ENCODE data around the gene DST.
"Not testable (repeated sequence)": the region's sequence is repeated elsewhere in the genome, so short reads cannot be mapped to it uniquely, and the experiment has no call there.

DST gene

DNA sequence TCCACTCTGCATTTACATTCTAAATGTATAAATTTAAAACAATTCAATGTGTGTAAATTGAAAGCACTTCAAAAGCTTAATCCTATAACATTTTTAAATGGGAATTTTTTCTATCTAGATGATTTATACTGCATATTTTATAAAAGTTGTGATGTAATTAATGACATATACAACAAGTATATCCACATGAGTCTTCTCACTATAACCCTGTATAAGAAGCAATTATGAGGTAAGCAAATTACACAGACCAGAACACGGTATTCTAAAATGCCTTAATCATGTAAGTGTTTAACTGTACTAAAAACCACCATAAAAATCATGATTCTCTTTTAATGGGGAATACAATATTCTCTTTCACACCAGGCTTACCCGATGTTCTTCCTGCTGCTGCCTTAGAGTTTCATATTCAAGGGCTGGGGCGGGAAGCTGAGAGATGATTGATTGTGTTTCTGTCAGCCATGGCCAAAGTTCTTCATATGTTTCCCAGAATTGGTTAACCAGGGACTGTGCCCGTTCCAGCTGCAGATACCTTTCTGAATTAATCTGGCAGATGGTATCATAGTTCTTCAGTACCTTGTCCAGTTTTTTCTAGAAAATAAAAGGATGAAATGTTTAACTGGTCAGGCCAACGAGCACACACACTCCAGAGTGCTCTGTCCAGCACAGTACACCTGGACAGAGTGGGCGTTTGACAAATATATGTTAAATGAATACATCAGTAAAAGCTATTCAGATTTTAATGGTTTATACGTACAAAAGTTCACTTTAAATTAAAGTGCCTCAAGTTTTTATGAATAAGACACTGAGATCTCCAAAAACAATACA lies 127.4 kb downstream of the DST start:
- no peak for DNase-seq (ENCODE audit: low spot score)

DNA sequence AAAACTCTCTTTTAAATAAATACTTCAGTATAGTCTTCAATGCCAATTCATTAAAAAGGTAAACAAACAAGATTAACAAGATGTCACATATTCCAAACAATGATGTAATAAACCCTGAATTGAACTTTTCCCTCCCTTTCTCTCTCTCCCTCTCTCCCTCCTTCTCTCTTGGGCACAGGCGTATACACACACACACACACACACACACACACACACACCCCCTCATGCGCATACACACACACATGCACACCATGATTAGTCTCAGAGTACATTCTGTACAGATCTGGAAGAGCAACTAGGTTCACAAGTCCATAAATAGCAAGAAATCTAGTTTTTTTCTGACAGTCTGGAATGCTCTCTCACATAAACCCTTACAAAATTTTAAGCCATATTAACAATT lies 128.3 kb downstream of the DST start:
- DNase-seq (ENCODE audit: low spot score), result no peak

DNA sequence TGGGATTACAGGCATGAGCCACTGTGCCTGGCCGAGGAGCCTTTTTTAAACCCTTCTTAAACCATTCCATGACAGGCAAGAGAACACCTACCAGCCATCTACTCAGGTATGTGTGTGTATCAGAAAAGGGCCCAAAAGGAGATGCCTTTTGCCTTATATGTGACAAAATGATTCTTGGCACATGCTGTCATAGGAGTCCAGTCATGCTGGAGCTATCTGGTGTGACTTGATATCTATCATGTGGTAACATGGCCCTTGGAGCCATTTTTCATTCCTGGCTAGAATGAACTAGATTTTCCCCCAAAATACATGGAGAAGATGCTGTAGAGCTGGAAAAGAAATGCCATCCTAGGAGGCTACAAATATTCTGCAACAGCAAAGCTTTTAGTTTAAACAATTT lies 129.1 kb downstream of the DST start:
- DNase-seq (ENCODE audit: low spot score), result no peak

DNA sequence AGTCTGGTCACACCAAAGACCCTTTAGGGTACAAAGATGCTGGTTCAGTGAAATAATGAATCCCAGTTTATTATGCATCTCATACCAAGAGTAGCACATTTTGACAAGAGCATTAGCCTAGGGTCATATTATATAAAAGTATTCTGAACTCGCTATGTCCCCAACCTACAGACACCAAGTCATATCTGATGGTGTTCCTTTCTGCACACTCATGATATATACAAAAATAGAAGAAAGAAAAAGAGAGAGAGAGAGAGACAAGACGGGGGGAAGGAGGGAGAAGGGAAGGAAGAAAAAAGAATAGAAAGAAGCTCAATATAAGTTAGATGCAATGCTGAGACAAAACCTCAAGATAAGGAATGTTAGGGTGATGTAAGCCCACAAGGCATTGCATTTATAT lies 131.1 kb downstream of the DST start:
- no peak for DNase-seq (ENCODE audit: low spot score)

DNA sequence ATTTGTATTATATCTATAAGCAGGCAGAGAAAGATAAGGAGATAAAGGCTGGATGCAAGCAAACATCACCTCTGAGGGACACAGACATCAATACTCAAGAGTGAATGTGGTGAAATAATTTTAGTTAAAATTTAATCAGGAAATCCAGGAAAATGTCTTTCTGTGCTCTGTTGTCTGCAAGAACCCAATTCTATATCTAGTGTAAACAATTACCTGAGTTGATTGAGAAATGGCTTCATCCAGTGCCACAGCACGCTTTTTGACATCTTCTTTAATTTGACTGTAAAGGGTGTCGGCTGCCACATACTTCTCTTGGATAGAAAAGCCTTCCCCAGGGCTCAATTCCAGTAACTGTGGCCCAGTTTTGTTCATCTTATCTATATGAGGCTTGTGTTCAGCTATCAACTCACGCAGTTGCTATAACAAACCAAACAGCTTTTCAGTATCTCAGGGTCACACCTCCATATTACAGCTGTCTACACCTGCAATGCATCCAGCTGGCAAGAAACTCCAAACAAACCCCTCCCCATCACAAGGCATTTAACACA lies 131.6 kb downstream of the DST start:
- no peak for DNase-seq (ENCODE audit: low spot score)

DNA sequence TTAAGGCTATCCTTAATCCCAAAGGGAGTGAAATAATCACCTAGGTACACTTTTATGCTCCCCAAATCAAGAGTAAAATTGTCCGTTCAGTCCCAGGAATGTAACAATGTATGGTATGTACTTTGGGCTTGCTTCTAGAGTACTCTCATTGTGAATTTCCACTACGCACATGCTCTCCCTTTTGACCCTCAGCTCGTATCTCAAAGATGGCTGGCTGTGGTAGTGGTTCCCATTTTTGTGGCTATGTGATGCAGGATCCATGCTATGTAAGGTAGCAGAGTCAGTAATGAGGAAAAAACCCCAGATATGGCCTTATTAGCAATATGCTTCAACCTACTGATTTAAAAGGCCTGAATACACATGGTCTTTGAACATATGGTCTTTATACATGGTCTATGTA lies 133.7 kb downstream of the DST start:
- no peak for DNase-seq (ENCODE audit: low spot score)

DNA sequence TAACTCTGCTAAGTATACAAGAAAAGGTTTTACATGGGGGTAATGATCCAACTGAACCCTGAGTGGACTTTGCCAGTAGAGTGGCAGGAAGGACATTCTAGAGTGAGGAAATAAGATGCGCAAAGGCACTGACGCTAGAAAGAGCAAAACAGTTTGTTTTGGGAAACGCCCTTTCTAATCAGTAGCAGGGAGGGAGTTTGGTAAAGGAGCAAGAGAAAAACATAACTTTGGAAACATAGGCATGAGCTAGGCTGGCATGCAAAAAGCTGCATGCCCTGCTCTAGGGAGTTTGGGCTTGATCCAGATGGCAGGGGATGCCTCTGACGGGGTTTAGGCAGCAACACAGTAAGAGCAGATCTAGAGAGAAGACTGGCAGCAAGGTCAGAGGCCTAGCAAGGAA lies 135.2 kb downstream of the DST start:
- DNase-seq (ENCODE audit: low spot score), result no peak

DNA sequence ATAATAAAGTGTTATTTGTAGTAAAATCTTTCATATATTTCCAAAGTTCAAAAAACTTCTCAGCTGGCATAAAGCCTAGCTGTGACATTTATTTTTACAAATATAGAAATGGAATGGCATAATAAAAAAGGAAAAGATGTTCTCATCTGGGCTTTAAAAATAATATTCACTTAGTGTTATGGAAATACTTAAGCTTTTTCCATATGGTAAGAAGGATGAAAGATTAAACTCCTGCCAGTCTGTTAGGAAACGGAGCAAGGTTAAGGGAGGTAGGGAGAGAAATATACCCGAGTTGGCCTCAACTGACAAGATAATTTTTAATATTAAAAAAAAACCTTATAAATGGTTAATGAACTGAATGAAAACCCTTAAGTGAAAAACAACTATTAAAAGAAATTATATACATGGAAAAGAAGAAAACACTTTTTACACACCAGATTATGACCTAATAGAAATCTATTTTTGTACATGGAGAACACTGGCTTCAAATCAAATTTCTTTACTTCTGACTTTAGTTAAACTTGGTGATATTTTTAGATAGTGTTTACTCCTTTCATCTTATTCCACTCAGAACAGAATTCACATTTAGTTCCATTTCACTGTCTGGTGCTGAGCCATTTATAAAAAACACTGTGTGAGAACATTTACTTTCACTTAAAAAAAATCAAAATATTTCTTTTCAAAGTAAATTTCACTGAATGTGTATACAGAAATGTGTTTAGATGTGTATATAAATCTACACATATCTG lies 137.0 kb downstream of the DST start:
- DNase-seq (ENCODE audit: low spot score), result no peak

DNA sequence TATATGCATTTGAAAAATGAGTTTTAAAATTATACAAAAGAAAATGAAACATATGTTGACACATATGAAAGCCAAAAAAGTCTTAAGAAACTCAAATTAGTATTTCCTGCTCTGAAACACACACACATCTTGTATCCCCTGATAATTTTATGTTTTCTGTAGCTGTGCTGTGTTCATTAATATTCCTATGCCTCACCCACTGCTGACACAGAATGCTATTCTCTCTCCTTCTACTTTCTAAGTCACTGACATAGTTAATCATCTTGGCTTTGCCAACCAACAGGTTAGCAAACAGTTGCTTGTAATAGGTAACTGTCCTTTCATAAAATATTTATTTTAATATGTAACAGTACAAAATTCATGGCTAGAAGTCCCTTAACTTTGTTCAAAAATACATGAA lies 140.7 kb downstream of the DST start:
- DNase-seq (ENCODE audit: low spot score), result no peak

DNA sequence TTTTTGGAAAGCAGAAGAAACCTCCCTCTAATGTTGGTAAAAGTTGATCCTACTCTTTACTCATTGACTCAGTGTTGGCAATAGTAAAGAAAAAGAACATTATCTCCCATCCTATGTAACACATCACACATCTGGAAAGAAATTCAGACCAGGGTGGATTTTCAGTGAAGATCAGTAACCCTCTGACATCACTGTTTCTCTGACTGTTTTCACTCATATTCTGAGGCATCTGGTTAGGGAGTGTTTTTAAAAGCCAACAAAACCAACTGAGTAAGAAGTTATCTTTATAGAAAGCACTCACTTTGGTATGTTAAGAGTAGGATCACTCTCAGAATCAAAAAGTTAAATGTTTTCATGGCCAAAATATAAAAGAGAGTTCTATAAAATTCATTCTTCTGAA lies 143.6 kb downstream of the DST start:
- DNase-seq (ENCODE audit: low spot score), result no peak

DNA sequence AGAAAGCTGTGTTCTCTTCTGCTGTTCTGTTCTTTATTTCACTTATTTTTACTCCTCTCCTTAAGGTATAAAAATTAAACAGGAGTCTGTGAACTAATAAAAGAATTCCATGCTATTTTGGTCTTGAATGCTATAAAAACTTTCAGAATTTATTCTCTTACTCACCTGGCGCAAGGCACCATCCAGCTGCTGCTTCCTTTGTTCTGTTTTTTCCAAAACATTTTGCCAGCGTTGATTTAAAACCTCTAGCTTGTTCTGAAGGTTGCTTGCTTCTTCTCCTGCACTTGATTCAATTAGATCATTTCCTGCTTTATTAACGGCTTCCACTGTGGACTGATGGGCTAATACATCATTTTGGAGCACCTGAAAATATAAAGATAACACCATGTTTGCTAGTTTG lies 145.0 kb downstream of the DST start:
- DNase-seq (ENCODE audit: low spot score), result no peak

DNA sequence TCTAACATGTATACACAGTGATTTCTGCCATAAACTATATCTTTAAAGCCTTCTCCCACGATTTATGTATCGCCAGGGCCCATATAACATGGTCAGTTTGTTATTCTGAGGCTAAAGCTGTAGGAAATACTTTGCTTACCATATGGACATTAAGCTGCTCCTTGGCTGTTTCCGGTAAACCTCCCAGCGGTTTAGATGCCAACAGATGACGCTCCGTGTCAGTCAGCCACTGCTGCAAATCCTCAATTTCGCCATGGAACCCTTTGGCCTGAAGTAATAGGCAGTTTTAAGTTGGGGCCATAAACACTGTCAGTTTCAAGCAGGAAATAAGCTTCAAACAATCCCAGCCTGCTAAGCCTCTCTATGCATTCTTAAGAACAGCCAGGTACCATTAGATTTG lies 145.4 kb downstream of the DST start:
- no peak for DNase-seq (ENCODE audit: low spot score)

DNA sequence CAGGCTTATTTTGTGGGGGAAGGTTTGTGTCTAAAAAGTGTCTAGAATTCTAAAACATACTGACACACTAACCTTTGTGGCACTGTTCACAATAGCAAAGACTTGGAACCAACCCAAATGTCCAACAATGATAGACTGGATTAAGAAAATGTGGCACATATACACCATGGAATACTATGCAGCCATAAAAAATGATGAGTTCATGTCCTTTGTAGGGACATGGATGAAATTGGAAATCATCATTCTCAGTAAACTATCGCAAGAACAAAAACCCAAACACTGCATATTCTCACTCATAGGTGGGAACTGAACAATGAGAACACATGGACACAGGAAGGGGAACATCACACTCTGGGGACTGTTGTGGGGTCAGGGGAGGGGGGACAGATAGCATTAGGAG lies 146.0 kb downstream of the DST start:
- DNase-seq (ENCODE audit: low spot score), result not testable (repeated sequence)

DNA sequence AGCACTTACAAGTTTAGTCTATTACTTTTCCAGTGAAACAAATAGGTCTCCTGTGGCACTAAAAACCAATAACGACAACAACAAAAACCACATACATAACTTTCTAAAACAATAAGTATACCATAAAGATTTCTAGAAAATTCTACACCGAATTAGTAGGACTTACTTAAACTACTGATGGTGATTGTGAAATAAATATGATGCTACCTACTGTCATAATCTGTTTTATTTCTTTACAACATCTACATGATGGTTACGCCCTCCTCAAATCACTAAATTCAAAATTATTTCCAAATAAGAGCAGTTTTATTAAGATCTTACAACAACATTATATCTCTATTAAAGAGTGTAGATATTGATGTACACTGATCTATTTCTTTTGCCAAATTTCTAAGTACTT lies 147.0 kb downstream of the DST start:
- no peak for DNase-seq (ENCODE audit: low spot score)

DNA sequence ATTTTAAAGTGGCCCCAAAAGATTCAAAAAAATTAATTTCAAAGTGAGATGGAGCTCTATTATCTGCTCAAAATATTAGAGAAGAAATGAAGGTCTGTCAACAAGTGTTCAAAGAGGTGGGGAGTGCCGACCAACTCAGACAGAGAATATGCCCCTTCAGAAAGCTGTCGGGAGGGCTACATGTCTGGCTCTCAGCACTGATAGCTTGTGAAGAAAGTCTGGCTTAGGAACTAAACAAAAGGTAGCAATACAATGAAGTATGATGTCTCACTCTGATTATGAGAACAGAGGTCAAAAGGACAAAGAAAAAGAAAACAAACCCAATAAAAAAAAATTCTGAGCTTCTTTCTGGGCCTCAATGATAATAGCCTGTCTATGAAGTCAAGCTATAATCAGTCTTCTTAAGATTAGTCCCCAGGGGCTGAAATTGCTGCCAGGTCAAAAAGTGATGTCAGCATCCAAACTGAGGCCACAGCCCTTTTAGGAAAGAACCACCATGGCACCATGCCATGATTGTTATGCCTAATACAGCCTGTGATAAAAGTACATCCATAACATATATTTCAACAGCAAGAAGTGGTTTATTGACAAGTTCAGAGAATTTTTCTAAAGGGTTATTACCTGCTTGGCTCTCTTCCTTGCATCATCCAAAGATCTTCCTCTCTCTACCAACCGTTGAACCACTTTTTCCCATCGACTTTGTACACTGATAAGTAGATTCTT lies 150.9 kb downstream of the DST start:
- no peak for DNase-seq (ENCODE audit: low spot score)

DNA sequence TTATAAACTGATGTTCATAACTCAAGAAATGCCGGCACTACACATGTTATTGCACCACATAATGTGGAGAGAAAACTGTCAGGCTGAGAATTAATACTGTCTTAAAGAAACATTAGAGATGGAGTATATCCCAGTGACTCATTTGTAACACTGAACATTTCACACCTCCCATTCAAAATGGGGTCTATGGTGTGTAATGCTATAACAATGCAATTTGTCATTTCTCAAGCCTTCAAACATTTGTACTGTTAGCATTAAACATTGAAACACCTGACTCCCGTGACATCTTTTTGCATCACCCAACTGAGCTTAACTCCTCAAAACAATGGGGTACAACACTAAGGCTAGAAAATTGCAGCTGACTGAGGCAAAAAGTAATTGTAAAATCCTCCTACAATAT lies 151.7 kb downstream of the DST start:
- no peak for DNase-seq (ENCODE audit: low spot score)

DNA sequence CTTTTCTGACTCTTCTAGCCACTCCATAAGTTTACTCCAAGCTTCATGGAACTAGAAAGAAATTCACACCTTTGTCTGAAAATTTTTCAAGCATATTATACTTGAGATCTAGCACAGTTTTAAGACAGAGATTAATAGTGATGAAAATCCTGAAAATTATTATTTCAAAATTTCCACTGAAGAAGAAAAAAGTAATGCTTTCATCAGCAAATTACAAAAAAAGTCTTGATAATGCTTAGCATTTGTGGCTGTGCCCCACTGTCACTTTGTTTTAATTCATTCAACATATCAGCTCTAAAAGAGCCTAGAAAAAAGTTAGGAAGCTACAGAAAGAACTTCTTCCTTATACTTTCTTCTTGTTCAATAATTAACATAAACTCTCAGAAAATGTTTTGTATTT lies 153.1 kb downstream of the DST start:
- no peak for DNase-seq (ENCODE audit: low spot score)

DNA sequence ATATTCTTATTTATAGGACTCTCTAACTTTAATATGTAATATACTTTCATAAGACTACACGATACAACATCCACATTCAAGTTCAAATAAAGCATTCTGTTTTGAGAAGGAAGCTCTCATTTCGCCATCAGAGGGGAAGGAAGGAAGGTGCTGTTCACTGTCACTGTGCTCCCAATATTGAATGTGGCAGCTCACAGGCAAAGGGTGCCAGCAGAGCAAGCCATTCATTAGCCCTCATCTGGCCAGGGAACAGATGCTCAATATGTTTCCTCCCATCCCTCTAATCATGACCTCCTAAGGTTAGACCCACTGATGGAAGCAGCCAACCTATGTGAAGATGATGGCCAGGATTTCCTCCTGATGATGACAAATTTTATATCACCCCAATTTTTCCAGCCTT lies 154.4 kb downstream of the DST start:
- no peak for DNase-seq (ENCODE audit: low spot score)

DNA sequence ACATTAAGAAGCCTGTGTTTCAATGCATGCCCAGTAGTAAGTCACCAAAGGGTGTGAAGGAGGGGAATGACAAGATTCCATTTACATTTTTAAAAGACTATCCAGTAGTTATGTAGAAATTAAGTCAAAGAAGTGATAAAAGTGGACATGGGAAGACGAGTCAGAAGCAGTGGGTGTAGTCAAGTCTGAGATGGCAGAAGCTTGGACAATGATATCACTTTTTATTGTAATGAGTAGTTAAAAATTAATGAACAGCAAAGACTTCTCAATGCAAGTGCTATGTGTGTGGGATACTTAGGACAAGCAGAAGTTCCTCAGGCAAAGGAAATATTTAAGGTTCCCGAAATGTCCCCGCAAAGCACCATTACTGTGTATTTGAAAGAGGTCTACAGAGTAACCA lies 156.0 kb downstream of the DST start:
- no peak for DNase-seq (ENCODE audit: low spot score)

DNA sequence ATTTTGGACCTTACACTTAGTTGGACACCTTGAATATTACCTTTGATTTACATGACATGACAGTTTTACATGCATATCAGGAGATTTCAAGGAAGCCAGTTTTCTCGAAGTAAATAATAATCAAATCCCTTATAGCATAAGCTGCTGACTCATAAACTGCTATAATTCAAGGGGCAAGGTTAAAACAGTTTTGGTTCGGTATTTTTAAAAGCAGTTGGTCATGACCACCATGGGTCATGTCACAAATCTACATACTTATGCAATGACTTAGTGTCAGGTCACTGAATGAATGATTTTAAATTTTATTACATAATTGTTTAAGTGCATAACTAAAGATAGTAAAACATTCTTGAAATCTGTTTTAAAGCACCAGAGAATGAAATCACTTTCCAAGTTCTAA lies 158.0 kb downstream of the DST start:
- no peak for DNase-seq (ENCODE audit: low spot score)

DNA sequence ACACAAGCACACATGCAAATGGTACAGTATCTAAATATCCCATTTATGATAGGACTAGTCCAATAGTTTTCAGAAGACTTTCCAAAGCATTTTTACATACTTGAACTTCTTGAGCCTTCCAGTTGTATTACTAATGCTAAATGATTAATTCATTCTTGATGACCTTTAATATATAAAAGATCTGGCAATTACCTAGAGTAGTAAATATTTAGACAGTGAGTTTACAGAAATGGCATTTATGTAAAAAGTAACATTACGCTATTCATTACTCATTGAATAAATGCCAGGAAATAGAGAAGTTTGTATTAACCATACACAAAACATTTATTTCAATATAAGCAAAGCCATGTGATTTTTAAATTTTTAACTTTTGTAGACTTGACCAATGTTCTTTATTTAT lies 158.8 kb downstream of the DST start:
- no peak for DNase-seq (ENCODE audit: low spot score)

DNA sequence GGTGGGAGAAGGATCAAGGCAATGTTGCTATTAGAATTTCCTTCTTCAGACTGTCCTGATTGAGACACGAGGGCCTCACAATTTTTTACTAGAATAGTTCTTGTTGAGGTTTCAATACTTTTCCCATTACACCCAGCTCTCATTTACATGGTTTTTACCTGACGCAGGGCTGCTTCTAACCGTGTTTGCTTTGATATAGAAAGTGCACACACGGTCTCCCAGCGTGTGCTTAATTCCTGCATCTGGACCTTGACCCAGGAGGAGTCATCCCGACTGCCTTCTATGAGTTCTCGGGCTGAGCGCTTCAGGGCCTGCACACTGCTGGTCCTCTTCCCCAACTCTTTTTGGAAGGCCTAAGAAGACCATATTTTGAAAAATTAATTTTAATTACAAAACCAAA lies 160.2 kb downstream of the DST start:
- DNase-seq (ENCODE audit: low spot score), result no peak

DNA sequence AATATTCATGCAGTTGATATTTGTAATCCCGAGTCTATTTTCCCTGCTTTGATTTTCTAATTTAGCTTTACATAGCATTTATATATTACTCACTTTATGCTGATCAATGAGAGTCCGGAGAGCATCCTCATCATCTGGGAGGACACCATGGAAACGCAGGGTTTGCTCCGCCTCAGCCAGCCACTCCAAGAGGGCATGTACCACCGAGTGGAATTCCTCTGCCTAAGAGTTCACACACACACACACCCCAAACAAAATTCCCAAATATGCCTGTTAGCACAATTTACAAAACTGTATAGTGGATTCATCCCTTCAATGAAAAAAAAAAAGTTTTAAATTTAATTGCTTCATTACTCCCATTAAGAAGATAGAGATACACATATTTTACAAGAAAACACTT lies 160.7 kb downstream of the DST start:
- no peak for DNase-seq (ENCODE audit: low spot score)

Measured in CD4-positive, alpha-beta T cell treated with Interleukin-6 at 100 ng/mL for 8 hours (primary cell).